NCI-H446 treated with DMSO at 0.1 percent for 48 hours (cell line): ENCODE measurements around the gene ATG2A.

Experiments
- DNase-seq: peaks from one replicate; lab custom pipeline; 2025; lab: John Stamatoyannopoulos, UW

ATG2A gene

DNA sequence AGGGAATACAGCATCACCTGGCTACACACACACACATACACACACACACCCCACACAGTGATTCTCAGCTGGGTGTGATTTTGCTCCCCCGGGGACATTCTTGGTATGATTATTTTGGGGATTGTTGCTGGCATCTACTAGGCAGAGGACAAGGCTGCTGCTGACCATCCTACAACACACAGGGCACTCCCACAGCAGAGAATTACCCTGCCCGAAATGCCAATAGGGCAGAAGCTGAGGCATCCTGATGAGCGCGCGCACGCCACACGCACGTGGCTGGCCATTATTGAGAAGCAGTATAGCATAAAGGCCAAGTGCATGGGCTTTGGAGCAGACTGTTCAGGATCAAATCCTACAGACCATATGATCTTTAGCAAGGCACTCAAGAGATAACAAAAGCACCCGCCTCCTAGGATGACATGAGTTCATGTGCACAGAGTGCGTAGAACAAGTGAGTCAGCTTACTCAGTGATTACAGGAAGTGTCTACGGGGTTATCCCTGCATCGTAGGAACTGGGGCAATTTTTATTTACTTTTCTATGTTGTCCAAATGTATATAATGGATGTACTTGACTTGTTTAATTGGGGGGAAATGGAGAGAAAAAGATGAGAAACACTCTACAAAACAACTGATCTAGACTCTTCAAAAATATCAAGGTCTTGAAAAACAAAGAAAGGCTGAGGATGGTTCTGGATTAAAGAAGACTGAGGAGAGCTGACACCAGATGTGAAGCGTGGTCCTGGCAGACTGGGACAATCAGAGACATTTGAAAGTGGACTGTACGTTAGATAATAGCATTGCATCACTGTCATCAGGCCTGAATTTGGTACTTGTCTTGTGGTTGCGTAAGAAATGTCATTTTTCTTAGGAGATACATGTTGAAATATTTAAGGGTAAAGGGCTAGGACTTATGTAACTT is 31.4 kb downstream of the ATG2A start:
- no peak for DNase-seq

DNA sequence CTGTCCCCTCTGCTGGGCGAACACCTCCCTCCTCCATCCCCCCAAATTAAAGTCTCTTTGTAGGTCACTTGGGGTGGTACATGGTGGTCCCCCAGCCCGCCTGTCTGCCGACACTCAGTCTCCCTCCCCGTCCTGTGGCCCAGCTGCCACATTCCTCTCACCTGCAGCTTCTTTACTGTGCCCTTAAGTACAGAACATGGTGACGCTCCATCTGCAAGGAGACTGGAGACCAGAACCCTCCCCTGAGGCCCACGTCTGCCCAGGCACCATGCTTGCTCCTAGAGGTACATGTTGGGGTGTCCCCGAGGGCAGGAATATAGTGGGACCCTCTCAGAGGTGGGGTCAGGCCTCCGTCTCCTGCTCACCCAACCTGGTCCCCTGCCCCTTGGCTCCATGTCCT is 33.0 kb downstream of the ATG2A start:
- DNase-seq: no peak

GRCh38 chr11:64883575-64883974 is 33.4 kb downstream of the ATG2A start:
- DNase-seq: no peak

DNA sequence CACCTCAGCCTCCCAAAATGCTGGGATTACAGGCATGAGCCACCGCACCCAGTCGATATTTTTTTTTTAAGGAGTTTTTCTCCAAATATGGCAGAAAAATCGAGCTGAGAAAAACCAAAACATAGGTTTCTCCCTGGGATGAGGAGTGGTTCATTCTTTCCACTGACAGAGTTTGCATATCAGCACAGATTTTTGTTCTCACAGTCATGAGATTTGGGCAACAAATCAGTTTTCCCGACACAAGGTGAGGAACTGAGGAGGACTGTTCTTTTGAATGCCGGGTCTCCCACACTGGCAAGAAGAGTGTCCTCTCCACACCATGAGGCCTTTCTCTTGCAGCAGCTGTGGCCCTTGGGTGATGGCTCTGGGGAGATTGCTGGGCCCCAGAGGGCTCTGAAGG is 34.8 kb downstream of the ATG2A start:
- DNase-seq: no peak

- no peak for DNase-seq
Measured at GRCh38 chr11:64881476-64881875, 35.5 kb downstream of the ATG2A start.

- no peak for DNase-seq
Measured at GRCh38 chr11:64880240-64881001, 36.6 kb downstream of the ATG2A start.

GRCh38 chr11:64879244-64879900 is 37.6 kb downstream of the ATG2A start:
- DNase-seq: no peak

GRCh38 chr11:64878494-64879243 is 38.3 kb downstream of the ATG2A start, which contains the start of gene EHD1:
Gene EHD1 (minus strand): TSS chr11:64878621. CDS start chr11:64878464, 157 bp downstream.
- DNase-seq: peak; percentile 93

DNA sequence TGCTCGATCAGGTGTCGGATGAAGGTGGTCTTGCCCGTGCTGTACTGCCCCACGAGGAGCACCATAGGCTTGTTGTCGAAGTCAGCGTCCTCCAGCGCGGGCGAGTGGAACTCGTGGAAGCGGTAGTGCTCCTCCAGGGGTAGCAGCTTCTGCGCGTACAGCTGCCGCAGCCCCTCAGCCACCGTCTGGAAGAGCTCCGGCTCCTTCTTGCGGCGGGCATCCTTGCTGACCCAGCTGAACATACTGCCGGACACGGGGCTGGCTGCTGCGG is 38.9 kb downstream of the ATG2A start:
- no peak for DNase-seq

DNA sequence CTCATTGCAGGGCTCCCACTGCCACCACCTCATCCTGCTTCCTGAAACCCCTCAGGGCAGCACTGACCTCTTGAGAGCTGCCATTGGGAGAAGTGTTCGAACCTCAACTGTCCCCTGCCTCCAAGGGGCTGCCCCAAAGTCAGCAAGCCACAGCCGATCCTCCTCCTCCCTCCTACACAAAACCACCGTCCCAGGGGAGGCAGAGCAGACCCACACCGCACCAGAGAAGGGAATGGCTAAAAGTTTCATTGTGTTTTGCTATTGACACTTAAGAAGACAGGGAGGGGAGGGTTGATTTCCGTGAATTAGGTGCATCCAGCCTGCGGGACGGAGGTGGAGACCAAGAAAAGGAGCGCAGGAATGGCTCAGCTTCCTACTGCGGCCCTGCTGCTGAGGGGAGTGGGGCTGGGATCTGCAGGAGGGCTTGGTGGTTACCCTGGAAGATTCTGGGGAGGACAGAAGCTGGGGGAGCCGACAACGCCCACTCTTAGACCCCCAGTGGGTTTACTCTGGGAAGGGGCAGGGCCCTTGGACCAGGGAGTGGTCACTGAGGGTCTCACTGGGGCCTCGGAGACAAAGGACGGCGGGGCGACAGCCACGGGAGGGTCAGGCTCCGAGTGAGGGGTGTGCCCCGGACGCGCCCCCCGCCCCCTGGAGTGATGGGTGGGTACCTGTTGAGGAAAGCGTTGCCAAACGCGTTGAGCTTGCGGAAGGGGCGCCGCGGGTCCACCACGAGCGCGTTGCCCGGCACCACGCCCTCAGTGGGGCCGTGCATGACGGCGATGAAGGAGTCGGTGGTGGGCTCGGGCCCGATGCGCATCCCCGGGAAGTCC is 39.4 kb downstream of the ATG2A start:
- no peak for DNase-seq

- DNase-seq: no peak
Measured at GRCh38 chr11:64876835-64877341, 40.1 kb downstream of the ATG2A start.

DNA sequence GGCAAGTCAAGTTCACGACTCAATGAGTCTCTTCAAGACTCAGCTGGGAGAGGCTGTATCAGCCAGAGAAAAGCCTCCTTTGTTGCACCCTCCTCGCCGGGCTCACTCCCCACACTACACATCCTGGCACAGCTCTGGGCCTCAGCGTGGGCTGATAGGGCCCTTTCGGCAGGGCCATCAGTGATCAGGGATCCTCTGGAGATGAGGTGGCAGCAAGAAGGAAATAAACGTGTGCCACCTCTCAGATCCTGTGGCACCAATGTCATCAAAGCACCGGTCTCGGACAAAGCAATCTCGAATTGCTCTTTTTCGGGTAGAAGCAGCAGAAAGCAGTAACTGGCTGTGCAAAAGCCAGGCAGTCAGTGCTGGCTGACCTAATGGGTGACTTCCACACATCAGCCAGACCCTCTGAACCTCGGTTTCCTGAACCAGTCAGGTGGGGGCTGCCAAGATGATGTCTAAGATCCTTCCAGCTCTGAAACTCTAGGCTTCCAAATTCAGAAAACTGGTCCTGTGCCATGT is 40.7 kb downstream of the ATG2A start:
- DNase-seq: no peak

DNA sequence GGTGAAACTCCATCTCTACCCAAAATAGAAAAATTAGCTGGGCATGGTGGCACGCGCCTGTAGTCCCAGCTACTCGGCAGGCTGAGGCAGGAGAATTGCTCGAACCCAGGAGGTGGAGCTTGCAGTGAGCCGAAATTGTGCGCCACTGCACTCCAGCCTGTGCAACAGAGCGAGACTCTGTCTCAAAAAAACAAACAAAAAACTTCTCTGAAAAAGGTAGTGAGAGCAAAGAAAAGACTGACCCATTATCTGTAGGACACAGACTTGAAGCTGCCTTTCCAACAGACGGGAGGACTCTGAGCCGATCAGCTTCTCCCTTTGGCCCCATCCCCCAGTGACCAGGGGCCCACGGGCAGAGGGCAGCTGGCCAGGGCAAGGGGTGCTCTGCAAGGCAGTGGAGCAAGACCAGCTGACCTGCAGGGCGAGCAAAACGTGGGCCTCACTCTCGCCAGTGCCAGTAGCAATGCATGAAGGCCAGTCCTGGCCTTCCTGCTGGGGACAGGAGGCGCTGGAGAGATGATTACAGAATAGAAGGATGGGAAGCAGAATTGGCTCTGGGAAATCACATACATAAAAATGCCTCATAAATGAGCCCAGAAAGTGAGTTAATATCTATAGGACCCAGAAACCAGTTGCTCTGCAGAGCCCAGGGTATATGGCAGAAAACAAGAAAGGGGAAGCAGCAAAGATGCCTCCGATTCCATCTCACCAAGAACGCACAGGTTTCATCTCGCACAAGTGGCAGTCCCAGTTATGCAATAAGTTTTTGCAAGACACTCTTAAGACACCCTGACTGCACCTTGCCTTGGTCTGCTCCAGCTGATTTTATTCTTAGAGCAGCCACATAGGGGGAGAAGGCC is 41.4 kb downstream of the ATG2A start:
- no peak for DNase-seq

- DNase-seq: no peak
Measured at GRCh38 chr11:64874308-64875240, 42.4 kb downstream of the ATG2A start.

- no peak for DNase-seq
Measured at GRCh38 chr11:64872790-64873488, 44.1 kb downstream of the ATG2A start.

DNA sequence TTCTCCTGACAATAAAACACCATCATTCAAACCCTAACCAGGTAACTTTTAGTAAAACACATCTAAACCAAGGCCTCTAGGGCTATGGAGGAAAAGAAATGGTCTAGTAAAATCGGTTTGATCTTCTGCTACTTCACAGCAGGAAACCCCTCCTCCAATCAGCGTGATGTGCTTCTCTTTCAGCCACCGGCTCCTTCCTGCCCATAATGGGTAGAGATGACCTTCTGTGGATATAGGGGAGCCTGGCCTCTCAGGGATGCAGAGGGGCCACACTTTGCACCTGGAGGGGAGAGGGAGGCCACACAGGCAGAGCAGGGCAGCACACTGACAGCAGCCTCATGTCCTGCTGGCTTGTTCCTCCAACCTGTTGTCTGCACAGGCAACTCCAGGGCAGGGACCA is 45.5 kb downstream of the ATG2A start:
- DNase-seq: no peak

- no peak for DNase-seq
Measured at GRCh38 chr11:64870893-64871466, 46.0 kb downstream of the ATG2A start.
